Measurements from ENCODE around the gene LAMC1. TPM values are rescaled to one million over a fixed set of nuclear protein-coding genes. Genes with fewer than 3 reads are reported as not detected.

LAMC1 gene
- polyA plus RNA-seq, 1 donor from 2014 or later, result 4.2 TPM

DNA sequence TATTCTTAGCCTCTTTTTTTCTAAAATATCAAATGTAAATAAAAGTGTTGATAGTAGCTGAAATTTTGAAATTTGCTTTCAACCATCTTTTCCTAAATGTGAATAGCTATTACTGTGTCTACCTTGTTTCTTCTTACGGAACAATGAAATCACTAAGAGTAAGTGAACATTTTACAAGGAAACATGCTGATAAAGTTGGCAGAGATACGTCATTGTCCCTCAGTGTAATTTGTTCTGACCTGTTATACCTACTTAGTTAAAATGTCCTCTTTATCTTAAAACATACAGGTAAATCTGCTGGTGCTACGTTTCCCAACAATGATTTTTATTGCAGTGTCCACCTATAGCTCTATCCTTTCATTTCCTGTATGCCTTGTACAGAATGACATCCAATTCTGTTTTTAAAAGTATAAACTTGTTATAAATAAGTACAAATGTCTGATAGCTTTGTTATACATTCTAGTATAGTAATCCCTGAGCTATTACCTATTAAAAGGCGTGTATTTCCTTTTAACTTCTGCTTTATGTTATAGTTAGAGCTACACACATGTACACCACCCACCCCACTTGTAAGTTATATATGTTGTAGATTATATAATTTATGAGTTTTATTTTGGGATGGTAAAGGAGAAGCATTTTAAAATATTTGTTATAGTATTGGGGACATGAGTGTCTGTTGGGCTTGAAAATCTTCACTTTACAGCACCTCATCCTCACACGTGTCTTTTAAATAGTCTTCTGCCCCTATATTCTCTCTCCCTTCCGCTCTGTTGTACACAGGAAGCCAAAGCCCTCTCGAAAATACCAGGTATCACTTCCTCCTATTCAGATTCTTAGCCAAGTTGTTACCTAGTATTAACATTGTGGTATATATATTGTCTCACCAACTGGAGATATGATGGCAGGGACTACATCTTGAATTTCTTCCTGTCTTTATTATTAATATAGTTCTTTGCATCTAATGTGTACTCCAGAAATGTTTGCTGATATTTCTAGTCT, 25.2 kb downstream of the LAMC1 start:
- no peaks in the 10 kb centered on the region for H3F3A ChIP-seq (ENCODE audit: insufficient read depth, low read length, poor library complexity, severe bottlenecking)
- H3K9ac ChIP-seq (ENCODE audit: low read length), result no peak overlapping the region
- no peak overlapping the region for H2AFZ ChIP-seq (ENCODE audit: low read depth, low read length)
- no peaks in the 10 kb centered on the region for H3K9me3 ChIP-seq (ENCODE audit: low read length)
- H3K27ac ChIP-seq (ENCODE audit: low read length), result no peak overlapping the region
- H4K20me1 ChIP-seq (ENCODE audit: insufficient read depth), result no peaks in the 10 kb centered on the region
- H3K4me2 ChIP-seq (ENCODE audit: low read length), result no peak overlapping the region
- no peaks in the 10 kb centered on the region for H3K9me2 ChIP-seq (ENCODE audit: insufficient read depth, low read length)
- peaks cover 22% of the 10 kb centered on the region for H3K79me2 ChIP-seq (replicated peaks; ENCODE audit: insufficient read depth, low read length)
- no peaks in the 10 kb centered on the region for H3K27me3 ChIP-seq (ENCODE audit: insufficient read depth, low read depth, low read length)
- TF ChIP-seq MXI1 (conservative IDR thresholded peaks at IDR 0.05; ENCODE audit: poor library complexity, severe bottlenecking), result no peak
- H3K4me3 ChIP-seq (ENCODE audit: low read length), result no peak overlapping the region
- H3K36me3 ChIP-seq (ENCODE audit: insufficient read depth, low read length), result no peaks in the 10 kb centered on the region

DNA sequence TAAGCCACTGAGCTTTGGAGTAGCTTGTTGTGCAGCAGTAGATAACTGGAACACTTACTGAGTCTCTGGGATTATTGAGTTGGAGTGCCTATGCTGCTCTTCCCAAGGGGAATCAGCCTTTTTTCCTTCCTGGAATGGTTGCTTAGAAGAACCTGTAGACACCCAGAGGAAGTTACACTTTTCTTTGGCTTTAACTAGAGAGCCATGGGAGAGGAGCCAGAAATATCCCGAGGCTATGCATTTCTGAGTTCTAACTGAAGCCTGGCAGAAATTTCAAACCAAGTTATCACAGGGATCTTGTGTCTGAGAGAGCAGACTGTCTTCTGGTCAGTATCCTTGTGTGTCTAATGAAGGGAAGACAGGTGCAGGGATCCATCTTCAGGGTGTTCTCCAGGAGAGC, 28.3 kb downstream of the LAMC1 start:
- Histone ChIP-seq H3K79me2 (replicated peaks; ENCODE audit: insufficient read depth, low read length) (peaks cover 15% of the 10 kb centered on the region), H3K27me3 (ENCODE audit: insufficient read depth, low read depth, low read length) (no peaks in the 10 kb centered on the region), H3K27ac (ENCODE audit: low read length) (no peak overlapping the region), H3F3A (ENCODE audit: insufficient read depth, low read length, poor library complexity, severe bottlenecking) (no peaks in the 10 kb centered on the region), H2AFZ (ENCODE audit: low read depth, low read length) (no peak overlapping the region), H3K9me3 (ENCODE audit: low read length) (no peaks in the 10 kb centered on the region), H3K36me3 (ENCODE audit: insufficient read depth, low read length) (no peaks in the 10 kb centered on the region), H3K9me2 (ENCODE audit: insufficient read depth, low read length) (no peaks in the 10 kb centered on the region), H3K4me3 (ENCODE audit: low read length) (no peak overlapping the region), H3K4me2 (ENCODE audit: low read length) (no peak overlapping the region), H3K9ac (ENCODE audit: low read length) (no peak overlapping the region), H4K20me1 (ENCODE audit: insufficient read depth) (no peaks in the 10 kb centered on the region)
- TF ChIP-seq, protein P1, sequence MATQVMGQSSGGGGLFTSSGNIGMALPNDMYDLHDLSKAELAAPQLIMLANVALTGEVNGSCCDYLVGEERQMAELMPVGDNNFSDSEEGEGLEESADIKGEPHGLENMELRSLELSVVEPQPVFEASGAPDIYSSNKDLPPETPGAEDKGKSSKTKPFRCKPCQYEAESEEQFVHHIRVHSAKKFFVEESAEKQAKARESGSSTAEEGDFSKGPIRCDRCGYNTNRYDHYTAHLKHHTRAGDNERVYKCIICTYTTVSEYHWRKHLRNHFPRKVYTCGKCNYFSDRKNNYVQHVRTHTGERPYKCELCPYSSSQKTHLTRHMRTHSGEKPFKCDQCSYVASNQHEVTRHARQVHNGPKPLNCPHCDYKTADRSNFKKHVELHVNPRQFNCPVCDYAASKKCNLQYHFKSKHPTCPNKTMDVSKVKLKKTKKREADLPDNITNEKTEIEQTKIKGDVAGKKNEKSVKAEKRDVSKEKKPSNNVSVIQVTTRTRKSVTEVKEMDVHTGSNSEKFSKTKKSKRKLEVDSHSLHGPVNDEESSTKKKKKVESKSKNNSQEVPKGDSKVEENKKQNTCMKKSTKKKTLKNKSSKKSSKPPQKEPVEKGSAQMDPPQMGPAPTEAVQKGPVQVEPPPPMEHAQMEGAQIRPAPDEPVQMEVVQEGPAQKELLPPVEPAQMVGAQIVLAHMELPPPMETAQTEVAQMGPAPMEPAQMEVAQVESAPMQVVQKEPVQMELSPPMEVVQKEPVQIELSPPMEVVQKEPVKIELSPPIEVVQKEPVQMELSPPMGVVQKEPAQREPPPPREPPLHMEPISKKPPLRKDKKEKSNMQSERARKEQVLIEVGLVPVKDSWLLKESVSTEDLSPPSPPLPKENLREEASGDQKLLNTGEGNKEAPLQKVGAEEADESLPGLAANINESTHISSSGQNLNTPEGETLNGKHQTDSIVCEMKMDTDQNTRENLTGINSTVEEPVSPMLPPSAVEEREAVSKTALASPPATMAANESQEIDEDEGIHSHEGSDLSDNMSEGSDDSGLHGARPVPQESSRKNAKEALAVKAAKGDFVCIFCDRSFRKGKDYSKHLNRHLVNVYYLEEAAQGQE (IDR thresholded peaks at IDR 0.05; ENCODE audit: borderline replicate concordance), result no peak
- no peak for TF ChIP-seq MXI1 (conservative IDR thresholded peaks at IDR 0.05; ENCODE audit: poor library complexity, severe bottlenecking)
- no peak for TF ChIP-seq EP300 (conservative IDR thresholded peaks at IDR 0.05; ENCODE audit: poor library complexity, severe bottlenecking)
- no peak for TF ChIP-seq SMC3 (conservative IDR thresholded peaks at IDR 0.05; ENCODE audit: poor library complexity)
- TF ChIP-seq EZH2 (IDR thresholded peaks at IDR 0.05; ENCODE audit: borderline replicate concordance, insufficient read depth, low read length, poor library complexity, severe bottlenecking), result no peak
- TF ChIP-seq, protein P2, sequence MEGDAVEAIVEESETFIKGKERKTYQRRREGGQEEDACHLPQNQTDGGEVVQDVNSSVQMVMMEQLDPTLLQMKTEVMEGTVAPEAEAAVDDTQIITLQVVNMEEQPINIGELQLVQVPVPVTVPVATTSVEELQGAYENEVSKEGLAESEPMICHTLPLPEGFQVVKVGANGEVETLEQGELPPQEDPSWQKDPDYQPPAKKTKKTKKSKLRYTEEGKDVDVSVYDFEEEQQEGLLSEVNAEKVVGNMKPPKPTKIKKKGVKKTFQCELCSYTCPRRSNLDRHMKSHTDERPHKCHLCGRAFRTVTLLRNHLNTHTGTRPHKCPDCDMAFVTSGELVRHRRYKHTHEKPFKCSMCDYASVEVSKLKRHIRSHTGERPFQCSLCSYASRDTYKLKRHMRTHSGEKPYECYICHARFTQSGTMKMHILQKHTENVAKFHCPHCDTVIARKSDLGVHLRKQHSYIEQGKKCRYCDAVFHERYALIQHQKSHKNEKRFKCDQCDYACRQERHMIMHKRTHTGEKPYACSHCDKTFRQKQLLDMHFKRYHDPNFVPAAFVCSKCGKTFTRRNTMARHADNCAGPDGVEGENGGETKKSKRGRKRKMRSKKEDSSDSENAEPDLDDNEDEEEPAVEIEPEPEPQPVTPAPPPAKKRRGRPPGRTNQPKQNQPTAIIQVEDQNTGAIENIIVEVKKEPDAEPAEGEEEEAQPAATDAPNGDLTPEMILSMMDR (IDR thresholded peaks at IDR 0.05; ENCODE audit: poor library complexity, severe bottlenecking), result no peak
- no peak for TF ChIP-seq TAF1 (IDR thresholded peaks at IDR 0.05; ENCODE audit: low read depth)
- TF ChIP-seq RAD21 (conservative IDR thresholded peaks at IDR 0.05), result no peak
- no peak for TF ChIP-seq POLR2AphosphoS5 (IDR thresholded peaks at IDR 0.05)

All from neural cell (in vitro differentiated cells).